Epithelial cell of esophagus (primary cell): Measurements from ENCODE around the gene HTRA2.
A peak's percentile ranks its signal among the peaks of the same experiment; 100 is the strongest.
"Not testable (repeated sequence)": the region's sequence is repeated elsewhere in the genome, so short reads cannot be mapped to it uniquely, and the experiment has no call there.

Source experiments
- DNase-seq: peaks from one replicate; pipeline ENCODE4 v3.0.0; 2010; ENCODE audit warnings: low read depth
- H3K4me3 ChIP-seq: 2 replicates; pipeline ENCODE4 v1.5.1; 2011; ENCODE audit warnings: mild to moderate bottlenecking, low read length, control low read depth
- CTCF ChIP-seq: IDR thresholded peaks from 2 replicates; pipeline ENCODE4 v1.5.1; 2011; ENCODE audit warnings: low read depth, mild to moderate bottlenecking, low read length, control low read depth, inconsistent platforms; ENCODE audit not compliant: insufficient read depth; ENCODE audit errors: missing control alignments

Gene HTRA2

GRCh38 chr2:74529357-74530238 is at the start of gene HTRA2, which contains the start of gene AUP1:
Gene HTRA2 (plus strand): TSS chr2:74529933. CDS start chr2:74530007, 74 bp downstream.
Gene AUP1 (minus strand): TSS chr2:74529706. CDS start chr2:74529629, 77 bp downstream.
- TF ChIP-seq CTCF: no peak
- DNase-seq: peak; percentile 100
- peak within 1 kb of the TSS; percentile 94 for H3K4me3 ChIP-seq

- no peak for TF ChIP-seq CTCF
- DNase-seq: no peak
- H3K4me3 ChIP-seq: peak overlapping the region; percentile 97
These were observed 48.3 kb upstream of the HTRA2 start for GRCh38 chr2:74481431-74481830.

GRCh38 chr2:74481961-74482800 is 47.6 kb upstream of the HTRA2 start:
- TF ChIP-seq CTCF: no peak
- peak; percentile 39 for DNase-seq
- H3K4me3 ChIP-seq: peak overlapping the region; percentile 97

GRCh38 chr2:74482801-74483674 is 46.7 kb upstream of the HTRA2 start, which contains the start of the genes CCDC142 and TTC31:
Gene CCDC142 (minus strand): TSS chr2:74482998. CDS start chr2:74482837, 161 bp downstream.
Gene TTC31 (plus strand): TSS chr2:74483081. CDS start chr2:74483096, 15 bp downstream.
- H3K4me3 ChIP-seq: peak within 1 kb of the TSS; percentile 97
- TF ChIP-seq CTCF: peak; percentile 92
- peak; percentile 96 for DNase-seq

GRCh38 chr2:74483675-74484164 is 46.0 kb upstream of the HTRA2 start:
- H3K4me3 ChIP-seq: peak overlapping the region; percentile 97
- not testable (repeated sequence) for DNase-seq

- DNase-seq: no peak
- H3K4me3 ChIP-seq: no peak overlapping the region
- no peak for TF ChIP-seq CTCF
These were observed 43.6 kb upstream of the HTRA2 start for GRCh38 chr2:74486141-74486540.
